Muscle layer of duodenum (tissue), 2 donors: ENCODE measurements around the gene GSK3B.
"Not testable (repeated sequence)": the region's sequence is repeated elsewhere in the genome, so short reads cannot be mapped to it uniquely, and the experiment has no call there.

Source experiments
- H3K27ac ChIP-seq: one replicate; pipeline ENCODE4 v1.7.0; 2013; ENCODE audit warnings: mild to moderate bottlenecking, low read length
- H3K27me3 ChIP-seq: one replicate; pipeline ENCODE4 v1.7.0; 2013; ENCODE audit warnings: low read depth, mild to moderate bottlenecking, control low read depth, low read length
- H3K36me3 ChIP-seq, 2 donors: one replicate each; pipeline ENCODE4 v1.7.0; 2013; ENCODE audit warnings: low read length in 2 of 2, control low read depth in 1 of 2, mild to moderate bottlenecking in 1 of 2; ENCODE audit not compliant: insufficient read depth in 2 of 2, control insufficient read depth in 1 of 2
- H3K4me1 ChIP-seq, 2 donors: one replicate each; pipeline ENCODE4 v1.7.0; 2013; ENCODE audit warnings: low read length in 2 of 2, mild to moderate bottlenecking in 2 of 2, control low read depth in 1 of 2, moderate library complexity in 1 of 2; ENCODE audit not compliant: insufficient read depth in 2 of 2, control insufficient read depth in 1 of 2
- H3K4me3 ChIP-seq, 2 donors: one replicate each; pipeline ENCODE4 v1.7.0; 2013; ENCODE audit warnings: low read length in 2 of 2, low read depth in 1 of 2, mild to moderate bottlenecking in 1 of 2
- H3K9me3 ChIP-seq, 2 donors: one replicate each; pipeline ENCODE4 v1.7.0; 2013; ENCODE audit warnings: low read length in 2 of 2, control low read depth in 1 of 2, mild to moderate bottlenecking in 1 of 2; ENCODE audit not compliant: control insufficient read depth in 1 of 2
- donor health status: healthy.

The GSK3B gene

GRCh38 chr3:119990888-119991287, 103.4 kb downstream of the GSK3B start:
- H3K4me1 ChIP-seq = peaks cover 0 to 16% of the 10 kb centered on the region in 2 donors
- H3K36me3 ChIP-seq = no peaks in the 10 kb centered on the region
- H3K9me3 ChIP-seq = no peaks in the 10 kb centered on the region
- H3K4me3 ChIP-seq = no peak overlapping the region
- no peak overlapping the region for H3K27ac ChIP-seq
- H3K27me3 ChIP-seq = no peaks in the 10 kb centered on the region

- H3K27ac ChIP-seq = no peak overlapping the region
- no peaks in the 10 kb centered on the region for H3K36me3 ChIP-seq
- peaks cover 0 to 16% of the 10 kb centered on the region in 2 donors for H3K4me1 ChIP-seq
- H3K27me3 ChIP-seq = no peaks in the 10 kb centered on the region
- peaks cover 0 to 2% of the 10 kb centered on the region in 2 donors for H3K9me3 ChIP-seq
- no peak overlapping the region for H3K4me3 ChIP-seq
These were observed 104.1 kb downstream of the GSK3B start for GRCh38 chr3:119989981-119990655.

- H3K9me3 ChIP-seq, H3K36me3 ChIP-seq, H3K27ac ChIP-seq, H3K27me3 ChIP-seq, H3K4me3 ChIP-seq: not testable (repeated sequence)
- peaks cover 0 to 16% of the 10 kb centered on the region in 2 donors for H3K4me1 ChIP-seq
These were observed 107.4 kb downstream of the GSK3B start for GRCh38 chr3:119986812-119987211.

- Histone ChIP-seq H3K36me3 (no peaks in the 10 kb centered on the region), H3K9me3 (peaks cover 0 to 9% of the 10 kb centered on the region in 2 donors), H3K4me3 (no peak overlapping the region), H3K27me3 (no peaks in the 10 kb centered on the region), H3K4me1 (no peaks in the 10 kb centered on the region), H3K27ac (no peak overlapping the region)
These were observed 112.9 kb downstream of the GSK3B start for GRCh38 chr3:119981386-119981785.

GRCh38 chr3:119978554-119979208, 115.6 kb downstream of the GSK3B start:
- Histone ChIP-seq H3K27me3 (no peaks in the 10 kb centered on the region), H3K4me3 (no peak overlapping the region), H3K36me3 (no peaks in the 10 kb centered on the region), H3K9me3 (peaks cover 0 to 4% of the 10 kb centered on the region in 2 donors), H3K27ac (no peak overlapping the region), H3K4me1 (no peaks in the 10 kb centered on the region)

GRCh38 chr3:119977353-119977752, 116.9 kb downstream of the GSK3B start:
- H3K4me1 ChIP-seq = no peaks in the 10 kb centered on the region
- no peak overlapping the region for H3K4me3 ChIP-seq
- no peak overlapping the region for H3K27ac ChIP-seq
- no peaks in the 10 kb centered on the region for H3K36me3 ChIP-seq
- peaks cover 0 to under 1% of the 10 kb centered on the region in 2 donors for H3K9me3 ChIP-seq
- no peaks in the 10 kb centered on the region for H3K27me3 ChIP-seq

GRCh38 chr3:119976214-119976613, 118.0 kb downstream of the GSK3B start:
- H3K36me3 ChIP-seq = no peaks in the 10 kb centered on the region
- no peaks in the 10 kb centered on the region for H3K4me1 ChIP-seq
- no peak overlapping the region for H3K4me3 ChIP-seq
- H3K27me3 ChIP-seq = no peaks in the 10 kb centered on the region
- no peaks in the 10 kb centered on the region for H3K9me3 ChIP-seq
- H3K27ac ChIP-seq = no peak overlapping the region

GRCh38 chr3:119974656-119975055, 119.6 kb downstream of the GSK3B start:
- H3K27ac ChIP-seq = no peak overlapping the region
- H3K4me3 ChIP-seq = no peak overlapping the region
- no peaks in the 10 kb centered on the region for H3K4me1 ChIP-seq
- no peaks in the 10 kb centered on the region for H3K9me3 ChIP-seq
- no peaks in the 10 kb centered on the region for H3K27me3 ChIP-seq
- H3K36me3 ChIP-seq = no peaks in the 10 kb centered on the region

GRCh38 chr3:119973018-119973646, 121.1 kb downstream of the GSK3B start:
- Histone ChIP-seq H3K4me3 (no peak overlapping the region), H3K27me3 (no peaks in the 10 kb centered on the region), H3K27ac (no peak overlapping the region)

GRCh38 chr3:119969759-119970158, 124.5 kb downstream of the GSK3B start:
- Histone ChIP-seq H3K9me3 (no peaks in the 10 kb centered on the region), H3K27ac (no peak overlapping the region), H3K4me3 (no peak overlapping the region), H3K36me3 (no peaks in the 10 kb centered on the region), H3K4me1 (peaks cover 0 to 8% of the 10 kb centered on the region in 2 donors), H3K27me3 (no peaks in the 10 kb centered on the region)

More at GRCh38 chr3:119973018-119973646, 121.1 kb downstream of the GSK3B start:
- Histone ChIP-seq H3K4me1 (no peaks in the 10 kb centered on the region), H3K36me3 (no peaks in the 10 kb centered on the region), H3K9me3 (no peaks in the 10 kb centered on the region)

GRCh38 chr3:119967353-119968006, 126.8 kb downstream of the GSK3B start:
- H3K9me3 ChIP-seq = no peaks in the 10 kb centered on the region
- H3K36me3 ChIP-seq = no peaks in the 10 kb centered on the region
- H3K4me1 ChIP-seq = peaks cover 0 to 8% of the 10 kb centered on the region in 2 donors
- no peaks in the 10 kb centered on the region for H3K27me3 ChIP-seq
- no peak overlapping the region for H3K27ac ChIP-seq
- H3K4me3 ChIP-seq = no peak overlapping the region
